ENCODE measurements around the gene GRIN2A. TPM values are rescaled to one million over a fixed set of nuclear protein-coding genes. Genes with fewer than 3 reads are reported as not detected.

GRIN2A gene
- total RNA-seq, 1 donor from 2014 or later = 0.56 TPM

GRCh38 chr16:10087151-10087550, 95.1 kb downstream of the GRIN2A start:
- Histone ChIP-seq H3K4me1 (no peaks in the 10 kb centered on the region), H3K4me3 (no peak overlapping the region), H3K27me3 (ENCODE audit: low read depth) (no peaks in the 10 kb centered on the region), H3K27ac (no peak overlapping the region), H3K9me3 (no peaks in the 10 kb centered on the region), H3K36me3 (no peaks in the 10 kb centered on the region)
- intact Hi-C loops (cut with DNase I) = no loop called here
- TF ChIP-seq CTCF (IDR thresholded peaks at IDR 0.05) = no peak
- no peak for DNase-seq
- no peak for ATAC-seq

GRCh38 chr16:10086620-10087019, 95.6 kb downstream of the GRIN2A start:
- Histone ChIP-seq H3K9me3 (no peaks in the 10 kb centered on the region), H3K4me3 (no peak overlapping the region), H3K36me3 (no peaks in the 10 kb centered on the region), H3K27me3 (ENCODE audit: low read depth) (no peaks in the 10 kb centered on the region), H3K4me1 (no peaks in the 10 kb centered on the region), H3K27ac (no peak overlapping the region)
- DNase-seq (no peak), ATAC-seq (no peak)
- intact Hi-C loops (cut with DNase I) = no loop called here
- TF ChIP-seq CTCF (IDR thresholded peaks at IDR 0.05) = no peak

DNA sequence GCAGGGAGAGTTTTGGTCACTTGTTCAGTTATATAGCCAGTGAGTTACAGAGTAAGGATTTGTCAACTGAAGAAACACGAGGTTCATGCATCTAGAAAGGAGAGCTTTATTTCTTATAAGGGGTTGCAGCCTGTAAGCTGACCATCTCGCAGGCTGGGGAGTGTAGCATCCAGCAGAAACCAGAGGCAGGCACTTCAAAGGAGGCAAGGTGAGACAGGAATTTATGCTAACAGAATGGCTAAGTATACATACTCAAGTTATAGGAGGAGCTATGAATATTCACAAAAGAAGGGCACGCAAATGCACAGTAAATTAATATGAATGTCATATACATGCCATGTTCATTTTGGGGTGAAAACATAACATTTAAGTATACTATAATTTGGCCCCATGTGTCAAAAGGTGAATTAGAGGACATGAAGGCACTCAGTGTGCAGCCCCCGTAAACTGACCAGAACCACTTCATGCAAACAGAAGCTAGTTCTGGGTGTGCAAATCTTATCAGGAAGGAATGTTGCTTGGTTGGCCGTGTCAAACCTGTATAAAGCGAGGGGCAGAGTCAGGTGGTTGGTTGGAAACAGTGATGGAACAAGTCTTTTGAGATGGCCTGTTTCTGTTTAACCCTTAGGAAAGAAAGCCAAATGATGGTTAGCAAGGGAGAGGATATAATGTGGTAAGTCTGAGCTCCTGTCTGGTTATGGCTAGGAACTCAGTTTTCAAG, 97.0 kb downstream of the GRIN2A start:
- TF ChIP-seq CTCF (IDR thresholded peaks at IDR 0.05) = no peak
- DNase-seq (no peak), ATAC-seq (peak; percentile 37 to 52)
- Histone ChIP-seq H3K4me1 (peaks cover 6% of the 10 kb centered on the region), H3K9me3 (no peaks in the 10 kb centered on the region), H3K4me3 (no peak overlapping the region), H3K27ac (no peak overlapping the region), H3K27me3 (ENCODE audit: low read depth) (no peaks in the 10 kb centered on the region), H3K36me3 (no peaks in the 10 kb centered on the region)
- intact Hi-C loops (cut with DNase I) = no loop called here

GRCh38 chr16:10083301-10083700, 98.9 kb downstream of the GRIN2A start:
- intact Hi-C loops (cut with DNase I) = no loop called here
- no peaks in the 10 kb centered on the region for H3K36me3 ChIP-seq
- H3K27me3 ChIP-seq (ENCODE audit: low read depth) = no peaks in the 10 kb centered on the region
- no peak for ATAC-seq
- H3K4me1 ChIP-seq = peaks cover 6% of the 10 kb centered on the region
- H3K27ac ChIP-seq = no peak overlapping the region
- H3K9me3 ChIP-seq = no peaks in the 10 kb centered on the region
- no peak overlapping the region for H3K4me3 ChIP-seq
- no peak for TF ChIP-seq CTCF (IDR thresholded peaks at IDR 0.05)
- DNase-seq = no peak

GRCh38 chr16:10081201-10081940, 100.9 kb downstream of the GRIN2A start:
- no peak overlapping the region for H3K27ac ChIP-seq
- ATAC-seq (no peak), DNase-seq (no peak)
- H3K27me3 ChIP-seq (ENCODE audit: low read depth) = no peaks in the 10 kb centered on the region
- H3K9me3 ChIP-seq = no peaks in the 10 kb centered on the region
- H3K4me1 ChIP-seq = peaks cover 6% of the 10 kb centered on the region
- H3K4me3 ChIP-seq = no peak overlapping the region
- no peaks in the 10 kb centered on the region for H3K36me3 ChIP-seq
- intact Hi-C loops (cut with DNase I) = no loop called here
- TF ChIP-seq CTCF (IDR thresholded peaks at IDR 0.05) = no peak

Measured in lower lobe of right lung (tissue), 2 donors.